PC-3 (cell line): ENCODE data around the gene TUBGCP3. TPM values are rescaled to one million over a fixed set of nuclear protein-coding genes. Genes with fewer than 3 reads are reported as not detected.

ENCODE experiments used
- ATAC-seq: fragments of 200-7000 bp; cut with Tn5 transposase; 2 replicates; pipeline ENCODE4 v1.9.1; 2020; ENCODE audit warnings: mild to moderate bottlenecking, moderate library complexity
- BruUV-seq: library from RNA; stranded (reverse); fragments of 400-500 nt; replicated peaks from 2 replicates; lab custom pipeline; 2021; lab: Mats Ljungman, UMichigan
- CTCF ChIA-PET: fragments of 300-600 bp; sonication (Branson Sonifier 250); formaldehyde crosslinking; loops from one replicate; lab custom pipeline; 2022; ENCODE audit warnings: antibody characterized with exemption; lab: Charles Lee
- POLR2A ChIA-PET: fragments of 300-600 bp; sonication (Branson Sonifier 250); formaldehyde crosslinking; loops from one replicate; lab custom pipeline; 2022; ENCODE audit warnings: antibody characterized with exemption; ENCODE audit not compliant: unreplicated experiment; lab: Charles Lee
- DNase-seq: peaks from one replicate; pipeline ENCODE4 v3.0.0-alpha.2; 2015
- H2AFZ ChIP-seq: fragments of 300-600 bp; sonication (generic); 2 replicates; pipeline ENCODE4 v1.6.0; 2016; ENCODE audit warnings: antibody characterized with exemption, low read length
- H3F3A ChIP-seq: fragments of 300-600 bp; sonication (generic); one replicate; pipeline ENCODE4 v1.6.0; 2017; ENCODE audit warnings: antibody characterized with exemption, low read length, control low read depth, mild to moderate bottlenecking; ENCODE audit not compliant: unreplicated experiment
- H3K27ac ChIP-seq: fragments of 300-600 bp; sonication (generic); 2 replicates; pipeline ENCODE4 v1.5.1; 2016; ENCODE audit warnings: mild to moderate bottlenecking, low read length
- H3K27me3 ChIP-seq: fragments of 300-600 bp; sonication (generic); 2 replicates; pipeline ENCODE4 v1.6.1; 2016; ENCODE audit warnings: low read length, mixed read lengths
- H3K36me3 ChIP-seq: fragments of 300-600 bp; sonication (generic); 2 replicates; pipeline ENCODE4 v1.6.1; 2016; ENCODE audit warnings: low read depth, mixed run types, low read length, mixed read lengths
- H3K4me1 ChIP-seq: fragments of 300-600 bp; sonication (generic); 2 replicates; pipeline ENCODE4 v1.5.1; 2016; ENCODE audit warnings: low read length; ENCODE audit not compliant: insufficient read depth
- H3K4me2 ChIP-seq: fragments of 300-600 bp; sonication (generic); 2 replicates; pipeline ENCODE4 v1.6.0; 2016; ENCODE audit warnings: low read length
- H3K4me3 ChIP-seq: fragments of 300-600 bp; sonication (generic); 2 replicates; pipeline ENCODE4 v1.5.1; 2016; ENCODE audit warnings: mild to moderate bottlenecking, low read length, mixed read lengths
- H3K79me2 ChIP-seq: fragments of 300-600 bp; sonication (generic); 2 replicates; pipeline ENCODE4 v1.6.1; 2017; ENCODE audit warnings: low read length, mixed read lengths
- H3K9ac ChIP-seq: fragments of 300-600 bp; sonication (generic); 2 replicates; pipeline ENCODE4 v1.6.0; 2016; ENCODE audit warnings: mild to moderate bottlenecking, low read length
- H3K9me2 ChIP-seq: fragments of 300-600 bp; sonication (generic); replicated peaks from 2 replicates; pipeline ENCODE4 v1.6.1; 2016; ENCODE audit warnings: mixed run types, low read length, mixed read lengths
- H3K9me3 ChIP-seq: fragments of 300-600 bp; sonication (generic); 2 replicates; pipeline ENCODE4 v1.6.1; 2016; ENCODE audit warnings: low read length, mixed read lengths
- H4K20me1 ChIP-seq: fragments of 300-600 bp; sonication (generic); 2 replicates; pipeline ENCODE4 v1.6.1; 2016; ENCODE audit warnings: low read length, mixed read lengths
- EZH2 ChIP-seq: fragments of 300-600 bp; sonication (generic); IDR thresholded peaks from one replicate; pipeline ENCODE4 v1.6.1; 2017; ENCODE audit warnings: antibody characterized with exemption, mild to moderate bottlenecking, low read length; ENCODE audit not compliant: unreplicated experiment
- EZH2phosphoT487 ChIP-seq: fragments of 300-600 bp; sonication (generic); IDR thresholded peaks from 2 replicates; pipeline ENCODE4 v1.6.1; 2018; ENCODE audit warnings: mild to moderate bottlenecking, antibody characterized with exemption, low read length, borderline replicate concordance
- intact Hi-C: fragments of 100-400 bp; cut with micrococcal nuclease; formaldehyde crosslinking; loops from 2 replicates; pipeline ENCODE4 v1.9.0; 2023
- total RNA-seq: library from RNA; depleted of rRNA; stranded (reverse); fragments of >200 nt; gene quantifications from 2 replicates; pipeline ENCODE4 v1.2.3, GENCODE V29; 2014
- TF ChIP-seq, protein P1 (sequence below): fragments of 300-600 bp; sonication (generic); conservative IDR thresholded peaks from 2 replicates; pipeline ENCODE4 v1.5.1; 2017; ENCODE audit warnings: antibody characterized with exemption, low read depth, mild to moderate bottlenecking, low read length

The TUBGCP3 gene
- total RNA-seq, 1 experiment from 2014 or later, result 25.8 TPM

GRCh38 chr13:112483299-112483698 is 104.7 kb downstream of the TUBGCP3 start:
- CTCF ChIA-PET, result no interaction called here

GRCh38 chr13:112481458-112481857 is 106.5 kb downstream of the TUBGCP3 start:
- ATAC-seq, result peak; percentile 94
- Histone ChIP-seq H2AFZ (no peak overlapping the region), H3K9ac (no peak overlapping the region), H3K4me2 (no peak overlapping the region), H3K4me1 (no peaks in the 10 kb centered on the region), H3K9me3 (no peaks in the 10 kb centered on the region), H3K36me3 (no peaks in the 10 kb centered on the region), H3K27ac (no peak overlapping the region), H3K9me2 (no peaks in the 10 kb centered on the region), H4K20me1 (no peaks in the 10 kb centered on the region), H3K27me3 (no peaks in the 10 kb centered on the region), H3K4me3 (no peak overlapping the region), H3F3A (no peaks in the 10 kb centered on the region), H3K79me2 (no peaks in the 10 kb centered on the region)
- POLR2A ChIA-PET, result no interaction called here
- intact Hi-C loops, result no loop called here
- TF ChIP-seq, protein P1, sequence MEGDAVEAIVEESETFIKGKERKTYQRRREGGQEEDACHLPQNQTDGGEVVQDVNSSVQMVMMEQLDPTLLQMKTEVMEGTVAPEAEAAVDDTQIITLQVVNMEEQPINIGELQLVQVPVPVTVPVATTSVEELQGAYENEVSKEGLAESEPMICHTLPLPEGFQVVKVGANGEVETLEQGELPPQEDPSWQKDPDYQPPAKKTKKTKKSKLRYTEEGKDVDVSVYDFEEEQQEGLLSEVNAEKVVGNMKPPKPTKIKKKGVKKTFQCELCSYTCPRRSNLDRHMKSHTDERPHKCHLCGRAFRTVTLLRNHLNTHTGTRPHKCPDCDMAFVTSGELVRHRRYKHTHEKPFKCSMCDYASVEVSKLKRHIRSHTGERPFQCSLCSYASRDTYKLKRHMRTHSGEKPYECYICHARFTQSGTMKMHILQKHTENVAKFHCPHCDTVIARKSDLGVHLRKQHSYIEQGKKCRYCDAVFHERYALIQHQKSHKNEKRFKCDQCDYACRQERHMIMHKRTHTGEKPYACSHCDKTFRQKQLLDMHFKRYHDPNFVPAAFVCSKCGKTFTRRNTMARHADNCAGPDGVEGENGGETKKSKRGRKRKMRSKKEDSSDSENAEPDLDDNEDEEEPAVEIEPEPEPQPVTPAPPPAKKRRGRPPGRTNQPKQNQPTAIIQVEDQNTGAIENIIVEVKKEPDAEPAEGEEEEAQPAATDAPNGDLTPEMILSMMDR, result no peak
- no peak for TF ChIP-seq EZH2phosphoT487
- no peak for TF ChIP-seq EZH2
- BruUV-seq, result no TSS peak
- DNase-seq, result peak; percentile 57
- CTCF ChIA-PET, result no interaction called here

More at GRCh38 chr13:112483299-112483698, 104.7 kb downstream of the TUBGCP3 start:
- Histone ChIP-seq H3K79me2 (no peaks in the 10 kb centered on the region), H3K4me2 (no peak overlapping the region), H3K9me2 (no peaks in the 10 kb centered on the region), H3K27me3 (no peaks in the 10 kb centered on the region), H4K20me1 (no peaks in the 10 kb centered on the region), H3K27ac (no peak overlapping the region), H3K36me3 (no peaks in the 10 kb centered on the region), H3K4me1 (no peaks in the 10 kb centered on the region), H2AFZ (no peak overlapping the region), H3K9me3 (no peaks in the 10 kb centered on the region), H3F3A (no peaks in the 10 kb centered on the region), H3K9ac (no peak overlapping the region), H3K4me3 (no peak overlapping the region)
- ATAC-seq (no peak), DNase-seq (no peak)
- BruUV-seq, result no TSS peak
- POLR2A ChIA-PET, result no interaction called here
- TF ChIP-seq EZH2, result no peak
- TF ChIP-seq EZH2phosphoT487, result no peak
- TF ChIP-seq, protein P1, result no peak
- intact Hi-C loops, result no loop called here

- Histone ChIP-seq H3K9me2 (no peaks in the 10 kb centered on the region), H4K20me1 (no peaks in the 10 kb centered on the region), H2AFZ (no peak overlapping the region), H3K9ac (no peak overlapping the region), H3K4me1 (no peaks in the 10 kb centered on the region), H3K79me2 (no peaks in the 10 kb centered on the region), H3K9me3 (no peaks in the 10 kb centered on the region), H3K36me3 (no peaks in the 10 kb centered on the region), H3K4me2 (no peak overlapping the region), H3K27me3 (no peaks in the 10 kb centered on the region), H3K4me3 (no peak overlapping the region), H3K27ac (no peak overlapping the region), H3F3A (no peaks in the 10 kb centered on the region)
- CTCF ChIA-PET, result no interaction called here
- no peak for TF ChIP-seq EZH2phosphoT487
- TF ChIP-seq EZH2, result no peak
- TF ChIP-seq, protein P1, result no peak
- BruUV-seq, result no TSS peak
- intact Hi-C loops, result no loop called here
- POLR2A ChIA-PET, result no interaction called here
- DNase-seq, result no peak
- ATAC-seq, result no peak
These were observed 108.6 kb downstream of the TUBGCP3 start for GRCh38 chr13:112479389-112479788.
